ENCODE measurements around the gene CRTC3. TPM values are rescaled to one million over a fixed set of nuclear protein-coding genes. Genes with fewer than 3 reads are reported as not detected.

CRTC3 gene
- total and polyA plus RNA-seq, 2 experiments from 2014 or later = 15.7 to 17.6 TPM

DNA sequence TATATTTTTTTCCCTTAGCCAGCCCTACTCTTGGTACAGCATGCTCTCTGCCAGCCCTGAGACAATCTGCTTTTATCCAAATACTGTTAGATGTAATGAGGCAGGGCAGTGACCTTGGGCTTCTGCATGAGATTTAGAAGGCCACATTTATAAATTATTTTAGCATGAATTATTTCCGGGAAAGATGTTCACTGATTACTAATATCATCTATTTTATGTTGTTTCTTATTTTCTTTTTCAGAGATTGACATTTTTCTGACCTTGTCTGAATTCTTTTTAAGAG lies 23.1 kb downstream of the CRTC3 start:
- TF ChIP-seq, protein P1, sequence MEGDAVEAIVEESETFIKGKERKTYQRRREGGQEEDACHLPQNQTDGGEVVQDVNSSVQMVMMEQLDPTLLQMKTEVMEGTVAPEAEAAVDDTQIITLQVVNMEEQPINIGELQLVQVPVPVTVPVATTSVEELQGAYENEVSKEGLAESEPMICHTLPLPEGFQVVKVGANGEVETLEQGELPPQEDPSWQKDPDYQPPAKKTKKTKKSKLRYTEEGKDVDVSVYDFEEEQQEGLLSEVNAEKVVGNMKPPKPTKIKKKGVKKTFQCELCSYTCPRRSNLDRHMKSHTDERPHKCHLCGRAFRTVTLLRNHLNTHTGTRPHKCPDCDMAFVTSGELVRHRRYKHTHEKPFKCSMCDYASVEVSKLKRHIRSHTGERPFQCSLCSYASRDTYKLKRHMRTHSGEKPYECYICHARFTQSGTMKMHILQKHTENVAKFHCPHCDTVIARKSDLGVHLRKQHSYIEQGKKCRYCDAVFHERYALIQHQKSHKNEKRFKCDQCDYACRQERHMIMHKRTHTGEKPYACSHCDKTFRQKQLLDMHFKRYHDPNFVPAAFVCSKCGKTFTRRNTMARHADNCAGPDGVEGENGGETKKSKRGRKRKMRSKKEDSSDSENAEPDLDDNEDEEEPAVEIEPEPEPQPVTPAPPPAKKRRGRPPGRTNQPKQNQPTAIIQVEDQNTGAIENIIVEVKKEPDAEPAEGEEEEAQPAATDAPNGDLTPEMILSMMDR (IDR thresholded peaks at IDR 0.05; ENCODE audit: poor library complexity) = no peak
- TF ChIP-seq EZH2phosphoT487 (IDR thresholded peaks at IDR 0.05; ENCODE audit: low read depth, severe bottlenecking, unreplicated experiment) = no peak
- TF ChIP-seq EZH2 (IDR thresholded peaks at IDR 0.05; ENCODE audit: borderline replicate concordance) = no peak
- no peaks in the 10 kb centered on the region for H3K9me3 ChIP-seq (ENCODE audit: low read depth)
- H3K27ac ChIP-seq = peak overlapping the region; percentile 26
- H3K36me3 ChIP-seq (replicated peaks; ENCODE audit: insufficient read depth, low read depth) = no peaks in the 10 kb centered on the region
- no peaks in the 10 kb centered on the region for H4K20me1 ChIP-seq (ENCODE audit: insufficient read depth, poor library complexity, severe bottlenecking)
- no peak overlapping the region for H3K4me3 ChIP-seq
- 78% methylated on average over 1 of the region's 1 CpG for WGBS (ENCODE audit: low lambda C conversion rate, missing lambda C conversion rate)
- H3K4me1 ChIP-seq (ENCODE audit: insufficient read depth) = peaks cover 23% of the 10 kb centered on the region
- H2AFZ ChIP-seq = no peak overlapping the region
- H3K79me2 ChIP-seq = peaks cover 46% of the 10 kb centered on the region
- H3K9me2 ChIP-seq (replicated peaks; ENCODE audit: insufficient read depth) = no peaks in the 10 kb centered on the region
- peak overlapping the region; percentile 21 for H3K4me2 ChIP-seq
- H3K27me3 ChIP-seq = no peaks in the 10 kb centered on the region
- DNase-seq (ENCODE audit: low spot score) = no peak

DNA sequence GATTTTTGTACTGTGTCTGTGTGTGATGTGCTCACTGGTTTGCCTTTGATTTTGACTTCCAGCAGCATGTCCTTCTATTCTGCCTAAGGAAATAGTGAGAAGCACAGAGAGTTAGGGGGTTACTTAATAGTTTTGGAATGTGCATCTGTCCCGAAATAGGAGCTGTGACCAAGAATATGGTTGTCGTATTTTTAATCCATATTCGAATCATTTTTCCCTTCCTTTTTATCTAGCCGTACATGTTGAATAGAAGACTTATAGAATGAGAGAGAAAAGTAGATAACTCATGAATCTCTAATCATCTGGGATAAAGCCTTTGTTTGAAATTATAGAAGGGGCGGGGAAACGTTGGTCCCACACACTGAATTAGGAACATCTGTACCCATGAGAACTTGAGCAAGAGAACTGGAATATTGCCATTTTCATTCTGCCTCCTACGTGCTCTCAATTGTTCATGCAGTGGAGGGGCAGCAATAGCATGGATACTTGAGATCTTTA lies 23.6 kb downstream of the CRTC3 start:
- Histone ChIP-seq H3K4me3 (no peak overlapping the region), H4K20me1 (ENCODE audit: insufficient read depth, poor library complexity, severe bottlenecking) (no peaks in the 10 kb centered on the region), H3K36me3 (replicated peaks; ENCODE audit: insufficient read depth, low read depth) (no peaks in the 10 kb centered on the region), H3K27ac (peak overlapping the region; percentile 26), H3K9me3 (ENCODE audit: low read depth) (no peaks in the 10 kb centered on the region), H3K4me2 (peak overlapping the region; percentile 21), H2AFZ (no peak overlapping the region), H3K79me2 (peaks cover 44% of the 10 kb centered on the region), H3K27me3 (no peaks in the 10 kb centered on the region), H3K9me2 (replicated peaks; ENCODE audit: insufficient read depth) (no peaks in the 10 kb centered on the region), H3K4me1 (ENCODE audit: insufficient read depth) (peaks cover 24% of the 10 kb centered on the region)
- no peak for DNase-seq (ENCODE audit: low spot score)
- 49% methylated on average over 7 of the region's 7 CpGs for WGBS (ENCODE audit: low lambda C conversion rate, missing lambda C conversion rate)
- TF ChIP-seq, protein P1 (IDR thresholded peaks at IDR 0.05; ENCODE audit: poor library complexity) = no peak
- TF ChIP-seq EZH2phosphoT487 (IDR thresholded peaks at IDR 0.05; ENCODE audit: low read depth, severe bottlenecking, unreplicated experiment) (no peak), EZH2 (IDR thresholded peaks at IDR 0.05; ENCODE audit: borderline replicate concordance) (no peak)

DNA sequence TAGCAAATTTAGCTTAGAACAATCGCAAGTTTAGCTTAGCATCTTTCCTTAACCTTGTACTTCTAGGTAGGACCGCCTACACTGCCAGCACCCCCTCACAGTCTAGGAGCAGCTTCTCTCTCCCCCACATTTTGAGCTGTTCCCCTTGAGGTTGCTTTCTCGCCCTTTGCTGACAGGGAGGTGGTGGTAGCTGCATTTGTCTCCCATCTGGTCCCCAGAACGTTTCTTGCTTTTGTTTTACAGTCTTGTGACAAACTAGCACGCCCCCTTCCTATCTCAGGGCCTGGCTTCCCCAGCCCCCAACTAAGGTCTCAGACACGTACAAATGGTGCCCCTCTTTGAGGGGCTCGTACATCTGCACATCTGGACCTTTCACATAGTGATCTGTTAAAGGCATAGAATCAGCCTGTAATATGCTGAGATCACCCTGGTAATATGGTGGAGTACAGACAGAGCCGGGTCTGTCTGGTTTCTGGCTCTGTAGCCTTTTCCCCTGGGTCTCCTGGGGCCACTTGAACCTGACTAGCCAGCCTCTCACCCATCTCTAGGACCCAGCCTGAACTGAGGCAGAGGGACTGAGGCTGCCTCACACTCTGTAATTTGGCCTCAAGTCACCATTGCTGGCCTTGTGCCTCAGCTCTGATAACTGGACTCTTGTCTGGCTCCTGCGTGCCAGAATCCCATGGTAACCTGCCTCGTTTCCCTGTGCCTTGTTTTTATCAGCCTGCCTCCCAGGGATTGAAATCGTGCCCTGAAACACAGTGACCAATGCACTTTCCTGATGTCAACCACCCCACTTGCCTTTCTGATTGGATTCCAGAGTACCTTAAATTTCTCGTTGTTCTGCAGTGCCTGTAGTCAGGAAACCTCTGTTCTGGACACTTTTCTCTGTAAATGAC lies 27.7 kb downstream of the CRTC3 start:
- no peaks in the 10 kb centered on the region for H3K9me3 ChIP-seq (ENCODE audit: low read depth)
- TF ChIP-seq EZH2 (IDR thresholded peaks at IDR 0.05; ENCODE audit: borderline replicate concordance) (no peak), EZH2phosphoT487 (IDR thresholded peaks at IDR 0.05; ENCODE audit: low read depth, severe bottlenecking, unreplicated experiment) (no peak)
- TF ChIP-seq, protein P1 (IDR thresholded peaks at IDR 0.05; ENCODE audit: poor library complexity) = no peak
- H3K4me1 ChIP-seq (ENCODE audit: insufficient read depth) = peaks cover 59% of the 10 kb centered on the region
- H3K36me3 ChIP-seq (replicated peaks; ENCODE audit: insufficient read depth, low read depth) = no peaks in the 10 kb centered on the region
- H3K4me3 ChIP-seq = no peak overlapping the region
- no peak overlapping the region for H2AFZ ChIP-seq
- peaks cover 28% of the 10 kb centered on the region for H3K79me2 ChIP-seq
- H3K9me2 ChIP-seq (replicated peaks; ENCODE audit: insufficient read depth) = no peaks in the 10 kb centered on the region
- WGBS (ENCODE audit: low lambda C conversion rate, missing lambda C conversion rate) = 52% methylated on average over 12 of the region's 12 CpGs
- DNase-seq (ENCODE audit: low spot score) = peak; percentile 41
- H3K27ac ChIP-seq = peak overlapping the region; percentile 80
- H3K4me2 ChIP-seq = peak overlapping the region; percentile 62
- H4K20me1 ChIP-seq (ENCODE audit: insufficient read depth, poor library complexity, severe bottlenecking) = no peaks in the 10 kb centered on the region
- no peaks in the 10 kb centered on the region for H3K27me3 ChIP-seq
